Natural killer cell treated with Interleukin-12 subunit alpha and Interleukin-12 subunit beta and Interleukin-15 and Interleukin-18, amount 100 ng/mL, for 72 hours (primary cell): ENCODE data around the gene NEIL1. TPM values are rescaled to one million over a fixed set of nuclear protein-coding genes. Genes with fewer than 3 reads are reported as not detected.
"Not testable (repeated sequence)": the region's sequence is repeated elsewhere in the genome, so short reads cannot be mapped to it uniquely, and the experiment has no call there.

Experiments used
- ATAC-seq, 2 donors: fragments of 150-1000 bp; cut with Tn5 transposase in 1 of 2; sonication (Bioruptor Pico), chemical (Tn5 transposase) in 1 of 2; 2 replicates each; pipeline ENCODE4 v1.10.0; 2021
- DNase-seq: peaks from one replicate; pipeline ENCODE4 v3.0.0; 2022; ENCODE audit warnings: low spot score
- H3K27ac Mint-ChIP-seq, 2 donors: 1 replicate in 1 of 2; 2 replicates in 1 of 2; pipeline ENCODE4 v1.8.0; 2022; ENCODE audit warnings: mixed read lengths in 2 of 2, mild to moderate bottlenecking in 1 of 2, moderate library complexity in 1 of 2
- H3K27me3 Mint-ChIP-seq, 2 donors: 1 replicate in 1 of 2; 2 replicates in 1 of 2; pipeline ENCODE4 v1.8.0; 2022; ENCODE audit warnings: mixed read lengths in 2 of 2
- H3K36me3 Mint-ChIP-seq: one replicate; pipeline ENCODE4 v1.8.0; 2022; ENCODE audit warnings: mixed read lengths
- H3K4me1 Mint-ChIP-seq, 2 donors: 1 replicate in 1 of 2; 2 replicates in 1 of 2; pipeline ENCODE4 v1.8.0; 2022; ENCODE audit warnings: low read depth in 2 of 2, mixed read lengths in 2 of 2, mild to moderate bottlenecking in 1 of 2
- H3K4me3 Mint-ChIP-seq: one replicate; pipeline ENCODE4 v1.8.0; 2022; ENCODE audit warnings: mixed read lengths
- H3K9me3 Mint-ChIP-seq: 2 replicates; pipeline ENCODE4 v1.8.0; 2022; ENCODE audit warnings: mixed read lengths
- total RNA-seq, 2 donors: library from RNA; stranded (reverse); gene quantifications; one replicate each; pipeline ENCODE4 v1.2.3, GENCODE V29; 2022

NEIL1 gene
- total RNA-seq, 2 donors from 2014 or later = 12.4 to 22.3 TPM

GRCh38 chr15:75339531-75340240, 7.2 kb upstream of the NEIL1 start:
- no peaks in the 10 kb centered on the region for H3K27me3 Mint-ChIP-seq
- H3K36me3 Mint-ChIP-seq = peaks cover 4% of the 10 kb centered on the region
- H3K4me1 Mint-ChIP-seq = peaks cover 21 to 23% of the 10 kb centered on the region in 2 donors
- no peak overlapping the region for H3K4me3 Mint-ChIP-seq
- DNase-seq (peak; percentile 51), ATAC-seq (no peak)
- H3K9me3 Mint-ChIP-seq = no peaks in the 10 kb centered on the region
- H3K27ac Mint-ChIP-seq = no peak overlapping the region

GRCh38 chr15:75342221-75342620, 4.6 kb upstream of the NEIL1 start:
- H3K4me3 Mint-ChIP-seq = no peak overlapping the region

GRCh38 chr15:75343953-75344352, 2.9 kb upstream of the NEIL1 start:
- not testable (repeated sequence) for H3K27ac Mint-ChIP-seq, DNase-seq, H3K27me3 Mint-ChIP-seq, H3K9me3 Mint-ChIP-seq, H3K36me3 Mint-ChIP-seq, ATAC-seq, H3K4me3 Mint-ChIP-seq
- H3K4me1 Mint-ChIP-seq = peaks cover 13 to 14% of the 10 kb centered on the region in 2 donors

More at GRCh38 chr15:75342221-75342620, 4.6 kb upstream of the NEIL1 start:
- DNase-seq = peak; percentile 15
- peaks cover 10 to 12% of the 10 kb centered on the region in 2 donors for H3K4me1 Mint-ChIP-seq
- H3K36me3 Mint-ChIP-seq = peaks cover 4% of the 10 kb centered on the region
- ATAC-seq = no peak
- peaks cover 0 to 5% of the 10 kb centered on the region in 2 donors for H3K27me3 Mint-ChIP-seq
- no peaks in the 10 kb centered on the region for H3K9me3 Mint-ChIP-seq
- no peak overlapping the region for H3K27ac Mint-ChIP-seq

DNA sequence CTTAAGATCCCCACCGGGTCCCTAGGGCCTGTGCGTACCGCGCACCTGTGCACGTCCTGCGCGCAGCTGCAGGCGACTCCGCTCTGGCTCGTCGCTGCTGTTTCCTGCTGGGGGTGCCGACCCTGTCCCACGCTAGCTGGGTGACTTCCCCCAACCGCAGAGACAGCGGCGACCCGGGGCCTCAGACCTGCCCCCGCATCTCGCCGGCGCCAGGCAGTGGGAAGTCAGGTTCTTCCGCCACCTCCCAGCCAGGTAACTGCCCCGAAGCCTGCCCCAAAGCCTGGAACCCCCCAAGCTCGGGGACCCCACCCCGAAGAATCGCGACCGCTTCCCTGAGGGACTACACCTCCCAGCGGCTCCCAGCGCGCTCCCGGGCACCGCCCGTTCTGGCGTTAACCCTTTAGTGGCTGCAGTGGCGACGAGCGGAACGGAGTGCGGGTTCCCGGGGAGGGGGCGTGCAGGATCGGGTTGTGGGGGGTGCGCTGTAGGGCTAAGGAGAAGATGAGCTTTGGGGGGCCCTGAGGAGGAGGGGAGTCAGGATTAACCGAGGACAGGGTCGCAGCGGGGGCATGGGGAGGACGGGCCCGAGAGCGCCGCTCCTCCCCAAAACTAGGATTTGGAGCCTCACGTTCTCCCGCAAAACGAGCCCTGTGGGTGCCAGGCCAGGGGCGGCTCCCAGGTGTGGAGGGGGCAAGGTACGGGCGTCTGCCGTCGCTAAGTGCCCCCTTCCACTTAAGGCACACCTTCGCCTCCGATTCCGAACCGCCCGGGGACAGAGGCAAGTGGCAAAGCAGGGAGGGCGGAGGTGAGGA, 589 bp downstream of the NEIL1 start:
- Mint-ChIP-seq H3K27me3 (peaks cover 0 to 5% of the 10 kb centered on the region in 2 donors), H3K27ac (peak overlapping the region in 1 of 2 donors; percentile 69), H3K9me3 (peaks cover 3% of the 10 kb centered on the region), H3K36me3 (peaks cover 9% of the 10 kb centered on the region), H3K4me3 (peak overlapping the region; percentile 74), H3K4me1 (peaks cover 29 to 33% of the 10 kb centered on the region in 2 donors)
- ATAC-seq = peak; percentile 28 to 38
- DNase-seq = peak; percentile 68

GRCh38 chr15:75348034-75348561, 1.3 kb downstream of the NEIL1 start:
- no peak overlapping the region for H3K27ac Mint-ChIP-seq
- ATAC-seq = no peak
- H3K9me3 Mint-ChIP-seq = peaks cover 3% of the 10 kb centered on the region
- DNase-seq = no peak
- peaks cover 9% of the 10 kb centered on the region for H3K36me3 Mint-ChIP-seq
- peaks cover 29 to 33% of the 10 kb centered on the region in 2 donors for H3K4me1 Mint-ChIP-seq
- peaks cover 0 to 5% of the 10 kb centered on the region in 2 donors for H3K27me3 Mint-ChIP-seq
- peak overlapping the region; percentile 74 for H3K4me3 Mint-ChIP-seq

DNA sequence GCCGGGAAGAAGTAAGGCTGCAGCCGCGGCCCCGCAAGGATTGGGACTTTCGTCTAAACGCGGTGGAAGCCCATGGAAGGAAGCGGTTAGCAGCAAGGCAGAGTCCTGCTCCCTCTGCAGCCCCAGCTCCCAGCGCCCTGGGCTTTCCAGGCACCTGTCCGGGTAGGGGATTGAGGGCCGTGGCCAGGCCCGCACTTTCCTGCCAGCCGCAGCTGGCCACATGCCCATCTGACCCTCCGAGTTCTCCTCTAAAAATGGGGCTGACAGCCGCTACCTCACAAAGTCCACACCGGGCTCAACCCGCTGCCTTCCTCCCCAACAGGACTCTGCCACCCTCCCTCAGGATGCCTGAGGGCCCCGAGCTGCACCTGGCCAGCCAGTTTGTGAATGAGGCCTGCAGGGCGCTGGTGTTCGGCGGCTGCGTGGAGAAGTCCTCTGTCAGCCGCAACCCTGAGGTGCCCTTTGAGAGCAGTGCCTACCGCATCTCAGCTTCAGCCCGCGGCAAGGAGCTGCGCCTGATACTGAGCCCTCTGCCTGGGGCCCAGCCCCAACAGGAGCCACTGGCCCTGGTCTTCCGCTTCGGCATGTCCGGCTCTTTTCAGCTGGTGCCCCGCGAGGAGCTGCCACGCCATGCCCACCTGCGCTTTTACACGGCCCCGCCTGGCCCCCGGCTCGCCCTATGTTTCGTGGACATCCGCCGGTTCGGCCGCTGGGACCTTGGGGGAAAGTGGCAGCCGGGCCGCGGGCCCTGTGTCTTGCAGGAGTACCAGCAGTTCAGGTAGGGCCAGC, 1.9 kb downstream of the NEIL1 start:
- DNase-seq (no peak), ATAC-seq (no peak)
- peaks cover 29 to 33% of the 10 kb centered on the region in 2 donors for H3K4me1 Mint-ChIP-seq
- H3K36me3 Mint-ChIP-seq = peaks cover 9% of the 10 kb centered on the region
- H3K9me3 Mint-ChIP-seq = peaks cover 3% of the 10 kb centered on the region
- peaks cover 0 to 5% of the 10 kb centered on the region in 2 donors for H3K27me3 Mint-ChIP-seq
- peak overlapping the region; percentile 52 for H3K4me3 Mint-ChIP-seq
- H3K27ac Mint-ChIP-seq = peak overlapping the region; percentile 85 to 89

- ATAC-seq, H3K36me3 Mint-ChIP-seq, H3K9me3 Mint-ChIP-seq, H3K27me3 Mint-ChIP-seq, DNase-seq: not testable (repeated sequence)
- Mint-ChIP-seq H3K4me3 (peak overlapping the region; percentile 77), H3K27ac (peak overlapping the region; percentile 85 to 89), H3K4me1 (peaks cover 29 to 33% of the 10 kb centered on the region in 2 donors)
Measured at GRCh38 chr15:75349351-75349669, 2.5 kb downstream of the NEIL1 start.

DNA sequence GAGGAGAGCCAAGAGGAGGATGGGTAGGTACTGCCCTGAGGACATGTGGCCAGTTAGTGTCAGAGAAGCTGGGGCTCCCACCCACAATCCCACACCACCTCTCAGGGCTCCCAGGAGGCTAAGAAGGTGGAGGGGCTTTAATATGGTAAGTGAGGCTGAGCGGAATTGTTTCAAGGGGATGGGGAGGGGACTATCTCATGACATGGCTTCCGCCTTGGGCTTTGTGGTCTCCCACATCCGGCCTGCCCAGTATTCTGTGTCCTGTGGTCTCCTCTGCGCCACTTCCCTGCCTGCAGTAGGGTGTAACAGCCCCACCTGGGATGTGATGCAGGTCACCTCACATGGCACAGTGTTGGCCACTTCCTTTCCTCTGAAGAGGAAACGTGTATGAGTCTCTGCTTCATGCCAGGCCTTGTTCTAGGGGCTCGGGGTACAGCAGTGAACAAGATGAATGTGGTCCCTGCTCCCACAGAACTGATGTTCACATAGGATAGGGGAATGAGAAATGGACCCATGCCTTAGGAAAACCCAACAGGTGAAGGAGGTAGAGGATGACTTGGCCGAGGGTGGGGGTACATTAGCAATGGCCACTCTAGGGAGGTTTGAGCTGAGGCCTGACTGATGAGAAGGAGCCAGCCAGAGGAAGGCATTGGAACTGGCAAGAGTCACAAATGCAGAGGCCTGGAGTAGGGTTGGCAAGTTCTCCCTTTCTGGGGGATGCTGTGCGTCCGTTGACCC, 3.2 kb downstream of the NEIL1 start:
- peaks cover 3% of the 10 kb centered on the region for H3K9me3 Mint-ChIP-seq
- H3K4me1 Mint-ChIP-seq = peaks cover 29 to 33% of the 10 kb centered on the region in 2 donors
- H3K27me3 Mint-ChIP-seq = peaks cover 0 to 5% of the 10 kb centered on the region in 2 donors
- peak; percentile 94 for DNase-seq
- peak overlapping the region; percentile 77 for H3K4me3 Mint-ChIP-seq
- H3K27ac Mint-ChIP-seq = peak overlapping the region; percentile 85 to 89
- peak; percentile 91 to 97 for ATAC-seq
- H3K36me3 Mint-ChIP-seq = peaks cover 9% of the 10 kb centered on the region

DNA sequence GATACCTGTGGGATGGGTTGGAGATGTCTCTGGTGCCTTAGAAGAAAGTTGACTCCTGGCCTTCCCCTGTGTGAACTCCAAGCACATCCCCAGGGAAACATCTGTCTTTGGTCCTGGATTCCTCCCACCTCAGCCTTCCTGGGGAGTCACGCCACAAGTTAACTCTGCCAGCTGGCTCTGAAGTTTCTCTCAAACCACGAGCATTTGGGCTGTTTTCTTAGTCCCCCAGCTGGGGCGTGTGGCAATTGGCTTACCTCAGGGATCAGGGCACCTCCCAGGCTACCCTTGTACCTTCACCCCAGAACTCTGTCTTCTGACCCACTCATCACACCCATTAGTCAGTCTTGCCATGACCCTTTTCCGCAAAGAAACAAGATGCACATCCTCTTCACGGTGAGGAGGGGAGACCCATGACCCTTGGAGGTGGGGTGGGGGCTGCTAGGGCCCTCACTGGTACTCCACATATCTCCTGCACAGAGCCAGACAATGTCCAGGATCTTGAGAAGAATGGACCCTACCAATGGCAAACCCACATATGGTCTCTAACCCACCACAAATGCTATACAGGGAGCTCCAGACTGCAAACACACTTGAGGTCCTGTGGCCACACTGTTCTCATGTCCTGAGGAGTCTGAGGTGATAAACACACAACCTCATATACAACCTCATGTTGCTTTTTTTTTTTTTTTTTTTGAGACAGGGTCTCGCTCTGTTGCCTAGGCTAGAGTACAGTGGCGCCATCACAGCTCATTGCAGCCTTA, 3.9 kb downstream of the NEIL1 start:
- H3K4me3 Mint-ChIP-seq = peak overlapping the region; percentile 77
- peaks cover 3% of the 10 kb centered on the region for H3K9me3 Mint-ChIP-seq
- peak overlapping the region; percentile 85 to 89 for H3K27ac Mint-ChIP-seq
- DNase-seq = no peak
- ATAC-seq = no peak
- peaks cover 9% of the 10 kb centered on the region for H3K36me3 Mint-ChIP-seq
- peaks cover 0 to 5% of the 10 kb centered on the region in 2 donors for H3K27me3 Mint-ChIP-seq
- peaks cover 25 to 28% of the 10 kb centered on the region in 2 donors for H3K4me1 Mint-ChIP-seq

DNA sequence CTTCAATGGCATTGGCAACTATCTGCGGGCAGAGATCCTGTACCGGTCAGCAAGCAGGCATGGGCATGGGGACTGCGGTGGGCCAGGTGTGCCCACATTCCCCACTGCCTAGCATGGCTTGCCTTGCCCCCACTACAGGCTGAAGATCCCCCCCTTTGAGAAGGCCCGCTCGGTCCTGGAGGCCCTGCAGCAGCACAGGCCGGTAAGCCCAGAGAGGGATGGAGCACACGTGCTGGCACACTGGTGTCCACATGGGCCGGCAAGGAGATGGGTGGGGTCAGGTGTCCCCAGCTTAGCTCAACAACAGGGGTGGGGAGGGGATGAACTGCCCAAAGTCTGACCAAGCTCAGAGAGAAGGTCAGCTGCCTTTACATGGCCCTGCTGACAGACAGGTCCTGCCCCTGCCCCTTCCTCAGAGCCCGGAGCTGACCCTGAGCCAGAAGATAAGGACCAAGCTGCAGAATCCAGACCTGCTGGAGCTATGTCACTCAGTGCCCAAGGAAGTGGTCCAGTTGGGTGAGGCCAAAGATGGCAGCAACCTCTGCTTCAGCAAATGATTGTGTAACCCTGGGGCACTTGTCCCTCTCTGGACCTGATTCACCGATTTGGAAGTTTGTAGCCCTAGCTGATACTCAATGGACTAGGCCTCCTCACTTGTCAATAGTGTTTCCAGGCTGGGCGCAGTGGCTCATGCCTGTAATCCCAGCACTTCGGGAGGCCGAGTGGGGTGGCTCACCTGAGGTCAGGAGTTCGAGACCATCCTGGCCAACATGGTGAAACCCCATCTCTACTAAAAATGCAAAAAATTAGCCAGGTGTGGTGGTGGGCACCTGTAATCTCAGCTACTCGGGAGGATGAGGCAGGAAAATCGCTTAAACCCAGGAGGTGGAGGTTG, 5.6 kb downstream of the NEIL1 start:
- peaks cover 9% of the 10 kb centered on the region for H3K36me3 Mint-ChIP-seq
- peaks cover 19 to 21% of the 10 kb centered on the region in 2 donors for H3K4me1 Mint-ChIP-seq
- peak overlapping the region in 1 of 2 donors; percentile 49 for H3K27ac Mint-ChIP-seq
- peaks cover 3% of the 10 kb centered on the region for H3K9me3 Mint-ChIP-seq
- H3K4me3 Mint-ChIP-seq = no peak overlapping the region
- ATAC-seq = no peak
- H3K27me3 Mint-ChIP-seq = no peaks in the 10 kb centered on the region
- no peak for DNase-seq

DNA sequence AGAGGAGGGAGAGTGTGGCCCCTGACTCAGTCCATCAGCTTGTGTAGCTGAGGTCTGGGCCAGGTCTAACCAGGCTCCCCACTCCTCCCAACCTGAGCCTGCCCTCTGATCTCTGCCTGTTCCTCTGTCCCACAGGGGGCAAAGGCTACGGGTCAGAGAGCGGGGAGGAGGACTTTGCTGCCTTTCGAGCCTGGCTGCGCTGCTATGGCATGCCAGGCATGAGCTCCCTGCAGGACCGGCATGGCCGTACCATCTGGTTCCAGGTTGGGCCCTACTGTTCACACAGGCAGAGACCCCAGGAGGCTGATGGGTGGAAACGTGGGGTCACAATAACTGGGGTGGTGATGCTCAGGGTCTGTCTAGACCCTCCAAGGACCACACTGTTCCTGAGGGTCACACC, 6.8 kb downstream of the NEIL1 start:
- no peak for DNase-seq
- H3K36me3 Mint-ChIP-seq = peaks cover 9% of the 10 kb centered on the region
- H3K27ac Mint-ChIP-seq = peak overlapping the region in 1 of 2 donors; percentile 49
- H3K4me1 Mint-ChIP-seq = peaks cover 18 to 19% of the 10 kb centered on the region in 2 donors
- peaks cover 3% of the 10 kb centered on the region for H3K9me3 Mint-ChIP-seq
- H3K27me3 Mint-ChIP-seq = no peaks in the 10 kb centered on the region
- H3K4me3 Mint-ChIP-seq = no peak overlapping the region
- no peak for ATAC-seq
